Measurements from ENCODE around the gene MMP14.

DNA sequence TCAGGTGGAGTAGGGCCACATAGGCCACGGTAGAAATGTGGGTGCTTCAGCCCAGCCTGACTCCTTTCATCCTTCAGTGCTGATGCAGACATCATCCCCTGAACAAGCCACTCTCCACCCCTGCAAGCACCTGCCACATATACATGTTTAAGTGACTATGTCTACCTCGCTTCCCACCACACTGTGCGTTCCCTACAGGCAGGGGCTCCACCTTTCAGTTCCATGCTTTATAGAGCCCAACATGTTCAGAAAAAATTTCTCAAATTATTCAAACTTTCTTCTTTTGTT lies 32.8 kb upstream of the MMP14 start:
- TF ChIP-seq, protein P1, sequence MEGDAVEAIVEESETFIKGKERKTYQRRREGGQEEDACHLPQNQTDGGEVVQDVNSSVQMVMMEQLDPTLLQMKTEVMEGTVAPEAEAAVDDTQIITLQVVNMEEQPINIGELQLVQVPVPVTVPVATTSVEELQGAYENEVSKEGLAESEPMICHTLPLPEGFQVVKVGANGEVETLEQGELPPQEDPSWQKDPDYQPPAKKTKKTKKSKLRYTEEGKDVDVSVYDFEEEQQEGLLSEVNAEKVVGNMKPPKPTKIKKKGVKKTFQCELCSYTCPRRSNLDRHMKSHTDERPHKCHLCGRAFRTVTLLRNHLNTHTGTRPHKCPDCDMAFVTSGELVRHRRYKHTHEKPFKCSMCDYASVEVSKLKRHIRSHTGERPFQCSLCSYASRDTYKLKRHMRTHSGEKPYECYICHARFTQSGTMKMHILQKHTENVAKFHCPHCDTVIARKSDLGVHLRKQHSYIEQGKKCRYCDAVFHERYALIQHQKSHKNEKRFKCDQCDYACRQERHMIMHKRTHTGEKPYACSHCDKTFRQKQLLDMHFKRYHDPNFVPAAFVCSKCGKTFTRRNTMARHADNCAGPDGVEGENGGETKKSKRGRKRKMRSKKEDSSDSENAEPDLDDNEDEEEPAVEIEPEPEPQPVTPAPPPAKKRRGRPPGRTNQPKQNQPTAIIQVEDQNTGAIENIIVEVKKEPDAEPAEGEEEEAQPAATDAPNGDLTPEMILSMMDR (IDR thresholded peaks at IDR 0.05) = no peak
- no peak for TF ChIP-seq POLR2A (IDR thresholded peaks at IDR 0.05)

Data from adrenal gland (tissue), 5 donors.